Uterus (tissue), 2 donors: ENCODE data around the gene PSMD1.

Experiments used
- POLR2A ChIP-seq, 2 donors: fragments of 450-650 bp; IDR thresholded peaks; one replicate each; pipeline ENCODE4 v1.6.1; 2016; ENCODE audit warnings: antibody characterized with exemption in 2 of 2, mild to moderate bottlenecking in 1 of 2, moderate library complexity in 1 of 2
- TF ChIP-seq, protein P1 (sequence below), 4 experiments: fragments of 200-600 bp in 2 of 4; fragments of 450-650 bp in 2 of 4; sonication (generic) in 2 of 4; IDR thresholded peaks; one replicate each; pipeline ENCODE4 v1.5.1; 2016 to 2019; ENCODE audit warnings: antibody characterized with exemption in 4 of 4, mild to moderate bottlenecking in 2 of 4, moderate library complexity in 1 of 4

DNA sequence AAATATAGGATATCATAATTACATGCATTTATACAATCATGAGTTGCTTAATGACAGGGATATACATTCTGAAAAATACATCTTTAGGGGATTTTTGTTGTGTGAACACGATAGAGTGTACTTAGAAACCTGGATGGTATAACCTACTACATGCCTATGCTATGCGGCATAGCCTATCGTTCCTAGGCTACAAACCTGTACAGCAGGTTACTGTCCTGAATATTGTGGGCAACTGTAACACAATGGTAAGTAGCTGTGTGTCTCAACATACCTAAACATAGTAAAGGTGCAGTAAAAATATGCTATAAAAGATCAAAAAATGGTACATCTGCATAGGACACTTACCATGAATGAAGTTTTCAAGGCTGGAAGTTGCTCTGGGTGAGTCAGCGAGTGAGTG, 12.9 kb upstream of the PSMD1 start:
- no peak for TF ChIP-seq POLR2A (IDR thresholded peaks at IDR 0.05)
- TF ChIP-seq, protein P1, sequence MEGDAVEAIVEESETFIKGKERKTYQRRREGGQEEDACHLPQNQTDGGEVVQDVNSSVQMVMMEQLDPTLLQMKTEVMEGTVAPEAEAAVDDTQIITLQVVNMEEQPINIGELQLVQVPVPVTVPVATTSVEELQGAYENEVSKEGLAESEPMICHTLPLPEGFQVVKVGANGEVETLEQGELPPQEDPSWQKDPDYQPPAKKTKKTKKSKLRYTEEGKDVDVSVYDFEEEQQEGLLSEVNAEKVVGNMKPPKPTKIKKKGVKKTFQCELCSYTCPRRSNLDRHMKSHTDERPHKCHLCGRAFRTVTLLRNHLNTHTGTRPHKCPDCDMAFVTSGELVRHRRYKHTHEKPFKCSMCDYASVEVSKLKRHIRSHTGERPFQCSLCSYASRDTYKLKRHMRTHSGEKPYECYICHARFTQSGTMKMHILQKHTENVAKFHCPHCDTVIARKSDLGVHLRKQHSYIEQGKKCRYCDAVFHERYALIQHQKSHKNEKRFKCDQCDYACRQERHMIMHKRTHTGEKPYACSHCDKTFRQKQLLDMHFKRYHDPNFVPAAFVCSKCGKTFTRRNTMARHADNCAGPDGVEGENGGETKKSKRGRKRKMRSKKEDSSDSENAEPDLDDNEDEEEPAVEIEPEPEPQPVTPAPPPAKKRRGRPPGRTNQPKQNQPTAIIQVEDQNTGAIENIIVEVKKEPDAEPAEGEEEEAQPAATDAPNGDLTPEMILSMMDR (IDR thresholded peaks at IDR 0.05) = no peak
